Osteoblast (primary cell): ENCODE results near the gene ATP2A2. TPM values are rescaled to one million over a fixed set of nuclear protein-coding genes. Genes with fewer than 3 reads are reported as not detected.

Experiments used
- DNase-seq: peaks from one replicate; pipeline ENCODE4 v3.0.0; 2011; ENCODE audit warnings: low spot score, mixed read lengths; ENCODE audit not compliant: insufficient read length; ENCODE audit errors: missing footprints
- H2AFZ ChIP-seq: 2 replicates; pipeline ENCODE4 v1.6.0; 2011; ENCODE audit warnings: mild to moderate bottlenecking, low read length
- H3K27ac ChIP-seq: 2 replicates; pipeline ENCODE4 v1.5.1; 2011; ENCODE audit warnings: mild to moderate bottlenecking, low read depth, low read length, moderate library complexity
- H3K27me3 ChIP-seq: 2 replicates; pipeline ENCODE4 v1.6.0; 2012; ENCODE audit warnings: mild to moderate bottlenecking, control low read depth, inconsistent platforms, low read length, moderate library complexity; ENCODE audit not compliant: insufficient read depth
- H3K36me3 ChIP-seq: 2 replicates; pipeline ENCODE4 v1.5.1; 2011; ENCODE audit warnings: mild to moderate bottlenecking, low read length, control low read depth, moderate library complexity; ENCODE audit not compliant: insufficient read depth
- H3K4me1 ChIP-seq: 2 replicates; pipeline ENCODE4 v1.5.1; 2011; ENCODE audit warnings: mild to moderate bottlenecking, low read length, control low read depth, moderate library complexity; ENCODE audit not compliant: insufficient read depth
- H3K4me2 ChIP-seq: 2 replicates; pipeline ENCODE4 v1.6.0; 2011; ENCODE audit warnings: mild to moderate bottlenecking, low read length; ENCODE audit not compliant: insufficient read depth
- H3K4me3 ChIP-seq: fragments of 200-600 bp; sonication (generic); 3 replicates; pipeline ENCODE4 v1.5.1; 2012; ENCODE audit warnings: mild to moderate bottlenecking, low read length, inconsistent platforms; ENCODE audit not compliant: insufficient read depth
- H3K79me2 ChIP-seq: 2 replicates; pipeline ENCODE4 v1.6.0; 2012; ENCODE audit warnings: mild to moderate bottlenecking, low read length, control low read depth, inconsistent platforms; ENCODE audit not compliant: insufficient read depth
- H3K9me3 ChIP-seq: 2 replicates; pipeline ENCODE4 v1.5.1; 2011; ENCODE audit warnings: low read depth, low read length, control low read depth
- H4K20me1 ChIP-seq: 2 replicates; pipeline ENCODE4 v1.6.0; 2012; ENCODE audit warnings: mild to moderate bottlenecking, low read length, control low read depth; ENCODE audit not compliant: insufficient read depth
- CTCF ChIP-seq: IDR thresholded peaks from 2 replicates; pipeline ENCODE4 v1.5.1; 2011; ENCODE audit warnings: mild to moderate bottlenecking, low read depth, low read length, moderate library complexity; ENCODE audit errors: extremely low read depth
- total RNA-seq: library from RNA; depleted of rRNA; stranded (reverse); fragments of >200 nt; gene quantifications from 2 replicates; pipeline ENCODE4 v1.2.3, GENCODE V29; 2012

The ATP2A2 gene
- total RNA-seq, 1 donor, result 107 TPM

DNA sequence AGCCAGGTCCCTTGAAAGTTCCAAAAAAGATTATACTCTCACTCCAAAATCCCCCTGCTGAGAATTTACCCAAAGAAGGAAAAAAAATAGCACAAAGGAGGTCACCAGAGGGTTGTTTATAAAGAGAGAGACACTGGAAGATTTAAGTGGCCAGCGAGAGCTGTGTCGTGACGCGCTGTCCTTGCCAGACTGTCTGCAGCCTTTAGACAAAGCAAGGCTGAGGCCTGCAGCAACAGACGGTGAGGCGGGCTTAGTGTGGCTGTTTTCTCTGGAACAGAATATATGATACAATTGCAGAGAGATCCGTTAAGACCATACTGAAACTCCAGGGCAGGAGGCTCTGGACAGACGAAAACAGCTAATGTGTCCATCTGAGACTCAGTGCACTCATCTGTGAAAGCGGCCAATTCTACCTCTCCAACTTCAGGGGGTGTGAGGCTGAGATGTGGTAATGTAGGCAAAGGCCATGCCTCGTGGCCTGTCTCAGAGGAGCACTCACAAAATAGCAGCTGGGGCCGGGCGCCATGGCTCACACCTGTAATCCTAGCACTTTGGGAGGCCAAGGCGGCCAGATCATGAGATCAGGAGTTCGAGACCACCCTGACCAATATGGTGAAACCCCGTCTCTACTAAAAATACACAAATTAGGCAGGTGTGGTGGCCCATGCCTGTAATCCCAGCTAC lies 86.3 kb downstream of the ATP2A2 start:
- Histone ChIP-seq H3K4me1 (peaks cover 3% of the 10 kb centered on the region), H3K9me3 (no peaks in the 10 kb centered on the region), H4K20me1 (no peaks in the 10 kb centered on the region), H3K27ac (no peak overlapping the region), H2AFZ (no peak overlapping the region), H3K4me3 (no peak overlapping the region), H3K4me2 (no peak overlapping the region), H3K27me3 (no peaks in the 10 kb centered on the region), H3K36me3 (peaks cover 13% of the 10 kb centered on the region), H3K79me2 (no peaks in the 10 kb centered on the region)
- no peak for DNase-seq
- no peak for TF ChIP-seq CTCF

- no peak overlapping the region for H3K4me3 ChIP-seq
- H3K9me3 ChIP-seq, result no peaks in the 10 kb centered on the region
- no peak overlapping the region for H3K4me2 ChIP-seq
- no peak for DNase-seq
- H3K27ac ChIP-seq, result no peak overlapping the region
- H3K79me2 ChIP-seq, result peaks cover 4% of the 10 kb centered on the region
- H3K36me3 ChIP-seq, result peaks cover 40% of the 10 kb centered on the region
- peaks cover 3% of the 10 kb centered on the region for H3K4me1 ChIP-seq
- no peak for TF ChIP-seq CTCF
- no peak overlapping the region for H2AFZ ChIP-seq
- no peaks in the 10 kb centered on the region for H4K20me1 ChIP-seq
- no peaks in the 10 kb centered on the region for H3K27me3 ChIP-seq
Observed at GRCh38 chr12:110369992-110370391, 88.9 kb downstream of the ATP2A2 start.

GRCh38 chr12:110370732-110371231 lies 89.7 kb downstream of the ATP2A2 start:
- no peak overlapping the region for H3K27ac ChIP-seq
- H3K27me3 ChIP-seq, result no peaks in the 10 kb centered on the region
- DNase-seq, result no peak
- H3K4me1 ChIP-seq, result peaks cover 3% of the 10 kb centered on the region
- H3K36me3 ChIP-seq, result peaks cover 48% of the 10 kb centered on the region
- H2AFZ ChIP-seq, result no peak overlapping the region
- H3K4me2 ChIP-seq, result no peak overlapping the region
- no peaks in the 10 kb centered on the region for H4K20me1 ChIP-seq
- H3K4me3 ChIP-seq, result no peak overlapping the region
- no peaks in the 10 kb centered on the region for H3K9me3 ChIP-seq
- TF ChIP-seq CTCF, result no peak
- peaks cover 7% of the 10 kb centered on the region for H3K79me2 ChIP-seq

DNA sequence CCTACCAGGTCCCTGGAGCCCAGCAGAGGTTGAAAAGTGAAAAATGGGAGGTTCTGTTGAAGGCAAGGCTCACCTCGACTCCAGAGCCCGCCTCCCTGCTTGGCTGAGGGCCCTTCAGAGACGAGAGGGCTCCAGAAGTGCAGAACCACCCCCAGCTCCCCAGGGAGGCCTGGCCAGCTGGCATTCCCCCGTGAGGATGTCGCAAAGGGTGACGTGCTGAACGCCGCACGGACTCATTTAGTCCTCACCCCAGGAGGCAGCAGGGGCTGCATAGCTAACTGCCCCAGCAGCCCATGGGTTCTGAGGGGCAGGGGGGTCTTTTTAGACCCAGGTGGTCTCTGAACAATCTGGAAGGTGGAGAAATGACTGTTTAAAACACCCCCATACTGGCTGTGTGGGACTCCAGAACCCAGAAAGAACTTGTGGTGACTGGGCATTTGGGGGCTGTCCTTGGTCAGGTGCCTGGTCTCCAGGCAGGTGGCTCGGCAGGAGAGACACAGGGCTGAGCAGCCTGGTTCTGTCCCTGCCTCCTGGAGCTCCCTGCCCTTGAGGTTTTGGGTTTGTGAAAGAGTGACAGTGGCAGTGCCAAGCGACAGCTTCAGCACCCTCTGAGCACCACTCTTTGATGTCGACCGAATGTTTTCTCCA lies 90.5 kb downstream of the ATP2A2 start:
- peaks cover 7% of the 10 kb centered on the region for H3K79me2 ChIP-seq
- no peak overlapping the region for H3K27ac ChIP-seq
- H3K4me3 ChIP-seq, result no peak overlapping the region
- TF ChIP-seq CTCF, result no peak
- H3K9me3 ChIP-seq, result no peaks in the 10 kb centered on the region
- no peak overlapping the region for H2AFZ ChIP-seq
- no peaks in the 10 kb centered on the region for H4K20me1 ChIP-seq
- H3K36me3 ChIP-seq, result peaks cover 55% of the 10 kb centered on the region
- peaks cover 3% of the 10 kb centered on the region for H3K4me1 ChIP-seq
- H3K4me2 ChIP-seq, result no peak overlapping the region
- peak; percentile 75 for DNase-seq
- H3K27me3 ChIP-seq, result no peaks in the 10 kb centered on the region
